Left ventricle myocardium inferior (tissue), 1 donor: Measurements from ENCODE around the gene ZNF512B. TPM values are rescaled to one million over a fixed set of nuclear protein-coding genes. Genes with fewer than 3 reads are reported as not detected.
A peak's percentile ranks its signal among the peaks of the same experiment; 100 is the strongest.

Source experiments
- DNase-seq: peaks from one replicate; pipeline ENCODE4 v3.0.0-alpha.2; 2020
- H3K27ac ChIP-seq: fragments of 200-600 bp; replicated peaks from 2 replicates; pipeline ENCODE4 v1.8.0; 2021
- H3K27me3 ChIP-seq: fragments of 200-600 bp; 2 replicates; pipeline ENCODE4 v1.8.0; 2021; ENCODE audit warnings: low read depth
- H3K36me3 ChIP-seq: fragments of 200-600 bp; 2 replicates; pipeline ENCODE4 v1.8.0; 2021
- H3K4me1 ChIP-seq: fragments of 200-600 bp; 2 replicates; pipeline ENCODE4 v1.8.0; 2021
- H3K4me3 ChIP-seq: fragments of 200-600 bp; 2 replicates; pipeline ENCODE4 v1.8.0; 2021; ENCODE audit warnings: mild to moderate bottlenecking, moderate library complexity
- H3K9me3 ChIP-seq: fragments of 200-600 bp; replicated peaks from 2 replicates; pipeline ENCODE4 v1.8.0; 2021
- CTCF ChIP-seq: fragments of 200-600 bp; IDR thresholded peaks from 2 replicates; pipeline ENCODE4 v1.8.0; 2021; ENCODE audit warnings: antibody characterized with exemption, mild to moderate bottlenecking, borderline replicate concordance
- intact Hi-C: fragments of 100-400 bp; cut with micrococcal nuclease; formaldehyde crosslinking; loops from one replicate; pipeline ENCODE4 v1.11.0; 2022
- total RNA-seq: library from RNA; stranded (reverse); fragmentation: NEBNext Ultra II Directional; extraction: Animal tissue kit (Norgen Biotek cat#: 25700); gene quantifications from one replicate; pipeline ENCODE4 v1.2.1, GENCODE V29; 2021
- donor health status: DM: no; HTN: yes; CAD: no; lungs with severe emphysema.

Gene ZNF512B
- total RNA-seq, 1 donor from 2014 or later = 12.6 TPM

- Histone ChIP-seq H3K36me3 (peaks cover 16% of the 10 kb centered on the region), H3K27ac (peak overlapping the region; percentile 98), H3K9me3 (no peaks in the 10 kb centered on the region), H3K4me1 (peaks cover 74% of the 10 kb centered on the region), H3K4me3 (peak overlapping the region; percentile 93), H3K27me3 (no peaks in the 10 kb centered on the region)
- intact Hi-C loops = no loop called here
- TF ChIP-seq CTCF = peak; percentile 60
- peak; percentile 53 for DNase-seq
Observed at GRCh38 chr20:63955281-63955826, 14.4 kb downstream of the ZNF512B start.

GRCh38 chr20:63953764-63954429, 15.8 kb downstream of the ZNF512B start:
- no peak for TF ChIP-seq CTCF
- H3K9me3 ChIP-seq = no peaks in the 10 kb centered on the region
- H3K27ac ChIP-seq = peak overlapping the region; percentile 98
- H3K4me3 ChIP-seq = peak overlapping the region; percentile 93
- H3K36me3 ChIP-seq = peaks cover 4% of the 10 kb centered on the region
- intact Hi-C loops = no loop called here
- DNase-seq = no peak
- no peaks in the 10 kb centered on the region for H3K27me3 ChIP-seq
- H3K4me1 ChIP-seq = peaks cover 88% of the 10 kb centered on the region

- TF ChIP-seq CTCF = no peak
- H3K9me3 ChIP-seq = no peaks in the 10 kb centered on the region
- H3K4me3 ChIP-seq = peak overlapping the region; percentile 71
- no peaks in the 10 kb centered on the region for H3K27me3 ChIP-seq
- DNase-seq = no peak
- intact Hi-C loops = no loop called here
- peak overlapping the region; percentile 98 for H3K27ac ChIP-seq
- H3K4me1 ChIP-seq = peaks cover 97% of the 10 kb centered on the region
- peaks cover 4% of the 10 kb centered on the region for H3K36me3 ChIP-seq
Observed at GRCh38 chr20:63952769-63953168, 17.0 kb downstream of the ZNF512B start.

- H3K4me3 ChIP-seq = peak overlapping the region; percentile 71
- no peak for DNase-seq
Observed at GRCh38 chr20:63952210-63952535, 17.6 kb downstream of the ZNF512B start.

More at GRCh38 chr20:63952210-63952535, 17.6 kb downstream of the ZNF512B start:
- H3K27ac ChIP-seq = peak overlapping the region; percentile 98
- TF ChIP-seq CTCF = no peak
- peaks cover 4% of the 10 kb centered on the region for H3K36me3 ChIP-seq
- no peaks in the 10 kb centered on the region for H3K27me3 ChIP-seq
- peaks cover 97% of the 10 kb centered on the region for H3K4me1 ChIP-seq
- no peaks in the 10 kb centered on the region for H3K9me3 ChIP-seq
- intact Hi-C loops = no loop called here
